HepG2 (cell line): ENCODE results near the gene ANKRD39. TPM values are rescaled to one million over a fixed set of nuclear protein-coding genes. Genes with fewer than 3 reads are reported as not detected.
A peak's percentile ranks its signal among the peaks of the same experiment; 100 is the strongest.

ENCODE experiments used
- CENPT ChIP-seq: sonication (generic); formaldehyde crosslinking; IDR thresholded peaks from 2 replicates; pipeline ENCODE4 v1.8.0; 2022; ENCODE audit warnings: low read depth, mild to moderate bottlenecking, moderate library complexity, missing genetic modification reagents
- CENPX ChIP-seq: sonication (generic); formaldehyde crosslinking; IDR thresholded peaks from 2 replicates; pipeline ENCODE4 v1.9.0; 2021; ENCODE audit warnings: mild to moderate bottlenecking, missing genetic modification reagents, moderate library complexity
- KDM2A ChIP-seq: sonication (generic); formaldehyde crosslinking; IDR thresholded peaks from 2 replicates; pipeline ENCODE4 v1.4.0; 2020; ENCODE audit warnings: low read depth, missing genetic modification reagents, borderline replicate concordance
- RBM22 ChIP-seq: fragments of 200-400 bp; formaldehyde crosslinking; optimal IDR thresholded peaks from 2 replicates; pipeline ENCODE3; 2017; ENCODE audit warnings: mild to moderate bottlenecking, low read length, moderate library complexity
- SSRP1 ChIP-seq: IDR thresholded peaks from 2 replicates; pipeline ENCODE4 v1.6.1; 2016; ENCODE audit warnings: control low read depth
- SYNCRIP ChIP-seq: fragments of 200-400 bp; formaldehyde crosslinking; IDR thresholded peaks from 2 replicates; pipeline ENCODE4 v1.6.1; 2018; ENCODE audit warnings: mild to moderate bottlenecking, low read depth, low read length; ENCODE audit not compliant: insufficient read depth
- TCF12 ChIP-seq, 2 experiments: fragments of 450-650 bp in 1 of 2; sonication (generic) in 1 of 2; formaldehyde crosslinking in 1 of 2; IDR thresholded peaks; 2 replicates each; pipeline versions ENCODE4 v1.6.1 to v1.8.0; 2017 to 2022; ENCODE audit warnings: antibody characterized with exemption in 1 of 2, mild to moderate bottlenecking in 1 of 2, missing genetic modification reagents in 1 of 2, moderate library complexity in 1 of 2
- ZBTB21 ChIP-seq: sonication (generic); formaldehyde crosslinking; IDR thresholded peaks from 2 replicates; pipeline ENCODE4 v1.4.0; 2020; ENCODE audit warnings: missing genetic modification reagents
- ZFAT ChIP-seq: sonication (generic); formaldehyde crosslinking; conservative IDR thresholded peaks from 2 replicates; pipeline ENCODE4 v1.8.1; 2023; ENCODE audit warnings: missing genetic modification reagents, inconsistent platforms
- ZIK1 ChIP-seq: sonication (generic); formaldehyde crosslinking; IDR thresholded peaks from 2 replicates; pipeline ENCODE4 v1.5.0; 2020; ENCODE audit warnings: mild to moderate bottlenecking, low read depth, missing genetic modification reagents, borderline replicate concordance
- ZNF138 ChIP-seq: sonication (generic); formaldehyde crosslinking; IDR thresholded peaks from 2 replicates; pipeline ENCODE4 v1.5.0; 2020; ENCODE audit warnings: mild to moderate bottlenecking, low read depth, missing genetic modification reagents
- ZNF430 ChIP-seq: sonication (generic); formaldehyde crosslinking; IDR thresholded peaks from 2 replicates; pipeline ENCODE4 v1.9.0; 2021; ENCODE audit warnings: mild to moderate bottlenecking, missing genetic modification reagents
- ZNF563 ChIP-seq: sonication (generic); formaldehyde crosslinking; IDR thresholded peaks from 2 replicates; pipeline ENCODE4 v1.8.0; 2022; ENCODE audit warnings: mild to moderate bottlenecking, moderate library complexity, missing genetic modification reagents
- ZNF761 ChIP-seq: sonication (generic); formaldehyde crosslinking; conservative IDR thresholded peaks from 2 replicates; pipeline ENCODE4 v1.4.0; 2020; ENCODE audit warnings: mild to moderate bottlenecking, missing genetic modification reagents
- ZNF772 ChIP-seq: sonication (generic); formaldehyde crosslinking; IDR thresholded peaks from 2 replicates; pipeline ENCODE4 v1.5.0; 2020; ENCODE audit warnings: mild to moderate bottlenecking, missing genetic modification reagents
- polyA plus RNA-seq, 8 experiments: library from polyadenylated mRNA; depleted of rRNA in 3 of 8; stranded (reverse) in 7 of 8; unstranded in 1 of 8; fragments of >200 nt; fragmentation: Illumina TruSeq in 4 of 8; extraction: Trizol in 4 of 8; gene quantifications; 2 replicates each; pipeline versions ENCODE4 v1.2.1 to v1.2.3, GENCODE V29; 2011 to 2016; ENCODE audit warnings: low read depth in 4 of 8, missing spikeins in 1 of 8, mixed read lengths in 1 of 8; ENCODE audit not compliant: insufficient read depth in 1 of 8
- total RNA-seq, 5 experiments: library from RNA; depleted of rRNA; stranded (reverse); fragments of >200 nt; fragmentation: Illumina TruSeq; extraction: Trizol; gene quantifications; 2 replicates each; pipeline ENCODE4 v1.2.3, GENCODE V29; 2016; ENCODE audit warnings: low read depth in 1 of 5
- TF ChIP-seq, protein P1 (sequence below), 2 experiments: sonication (generic) in 1 of 2; formaldehyde crosslinking in 1 of 2; IDR thresholded peaks; 2 replicates each; pipeline versions ENCODE4 v1.6.1 to v1.9.0; 2014 to 2022; ENCODE audit warnings: antibody characterized with exemption in 1 of 2, borderline replicate concordance in 1 of 2, inconsistent platforms in 1 of 2, low read depth in 1 of 2, missing genetic modification reagents in 1 of 2
- TF ChIP-seq, protein P2 (sequence below): sonication (generic); formaldehyde crosslinking; IDR thresholded peaks from 2 replicates; pipeline ENCODE4 v1.5.0; 2020; ENCODE audit warnings: mild to moderate bottlenecking, missing genetic modification reagents
- TF ChIP-seq, protein P3 (sequence below): sonication (generic); formaldehyde crosslinking; IDR thresholded peaks from 2 replicates; pipeline ENCODE4 v1.4.0; 2020; ENCODE audit warnings: missing genetic modification reagents

Gene ANKRD39
- total and polyA plus RNA-seq, 2 of the 13 experiments (the other 11 are each of a cell fraction or from before 2014, with no cell fraction given), result 23.2 to 24.8 TPM

DNA sequence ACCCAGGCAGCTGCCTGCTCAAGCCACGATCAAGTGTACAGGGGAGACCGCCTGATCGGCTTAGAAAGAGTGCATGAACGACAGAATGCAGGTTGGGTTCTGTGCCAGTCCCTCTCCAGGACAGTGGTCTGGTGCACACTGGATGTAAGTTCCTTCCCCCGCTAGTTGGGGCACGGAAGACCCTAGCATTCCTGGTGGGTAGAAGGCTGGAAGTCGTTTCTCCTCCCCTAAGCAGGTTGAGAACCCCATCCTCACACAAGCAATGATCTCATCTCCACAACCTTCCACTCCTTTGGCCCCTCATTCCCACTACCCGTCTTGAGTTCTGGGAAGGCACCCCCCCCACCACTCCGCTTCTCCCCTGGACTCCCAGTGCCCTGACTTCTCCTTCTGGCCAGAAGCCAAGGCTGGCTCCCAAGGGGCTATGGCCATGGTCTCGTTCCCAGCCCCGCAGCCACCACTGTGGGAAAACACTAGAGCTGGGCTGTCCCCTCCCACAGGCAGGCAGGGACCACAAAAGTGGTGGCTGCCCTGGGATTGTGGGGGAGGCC, 1.4 kb upstream of the ANKRD39 start (continued):
- peak; percentile 47; the same call in 1 of the 2 replicates for TF ChIP-seq ZNF563 (CRISPR knock-in tag)
- TF ChIP-seq KDM2A, result peak; percentile 44; the same call in 1 of the 2 replicates
- no peak for TF ChIP-seq ZBTB21 (CRISPR knock-in tag)
- TF ChIP-seq, protein P1, sequence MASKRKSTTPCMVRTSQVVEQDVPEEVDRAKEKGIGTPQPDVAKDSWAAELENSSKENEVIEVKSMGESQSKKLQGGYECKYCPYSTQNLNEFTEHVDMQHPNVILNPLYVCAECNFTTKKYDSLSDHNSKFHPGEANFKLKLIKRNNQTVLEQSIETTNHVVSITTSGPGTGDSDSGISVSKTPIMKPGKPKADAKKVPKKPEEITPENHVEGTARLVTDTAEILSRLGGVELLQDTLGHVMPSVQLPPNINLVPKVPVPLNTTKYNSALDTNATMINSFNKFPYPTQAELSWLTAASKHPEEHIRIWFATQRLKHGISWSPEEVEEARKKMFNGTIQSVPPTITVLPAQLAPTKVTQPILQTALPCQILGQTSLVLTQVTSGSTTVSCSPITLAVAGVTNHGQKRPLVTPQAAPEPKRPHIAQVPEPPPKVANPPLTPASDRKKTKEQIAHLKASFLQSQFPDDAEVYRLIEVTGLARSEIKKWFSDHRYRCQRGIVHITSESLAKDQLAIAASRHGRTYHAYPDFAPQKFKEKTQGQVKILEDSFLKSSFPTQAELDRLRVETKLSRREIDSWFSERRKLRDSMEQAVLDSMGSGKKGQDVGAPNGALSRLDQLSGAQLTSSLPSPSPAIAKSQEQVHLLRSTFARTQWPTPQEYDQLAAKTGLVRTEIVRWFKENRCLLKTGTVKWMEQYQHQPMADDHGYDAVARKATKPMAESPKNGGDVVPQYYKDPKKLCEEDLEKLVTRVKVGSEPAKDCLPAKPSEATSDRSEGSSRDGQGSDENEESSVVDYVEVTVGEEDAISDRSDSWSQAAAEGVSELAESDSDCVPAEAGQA (IDR thresholded peaks at IDR 0.05; ENCODE audit: low read depth), result no peak
- TF ChIP-seq, protein P1 (CRISPR knock-in tag; IDR thresholded peaks at IDR 0.05; ENCODE audit: borderline replicate concordance), result 0 out of 2 replicates have a peak, but pooled peaks have one; percentile 6
- 0 out of 2 replicates have a peak, but pooled peaks have one; percentile 49 for TF ChIP-seq ZNF772 (CRISPR knock-in tag)
- TF ChIP-seq SSRP1 (CRISPR knock-in tag), result peak; percentile 62; the same call in 1 of the 2 replicates
- peak; percentile 77; the same call in 1 of the 2 replicates for TF ChIP-seq ZNF138 (CRISPR knock-in tag)
- no peak for TF ChIP-seq CENPX (CRISPR knock-in tag)
- TF ChIP-seq ZNF430 (CRISPR knock-in tag), result 0 out of 2 replicates have a peak, but pooled peaks have one; percentile 17
- TF ChIP-seq TCF12 (IDR thresholded peaks at IDR 0.05), result no peak
- no peak for TF ChIP-seq TCF12 (CRISPR knock-in tag; IDR thresholded peaks at IDR 0.05)
- 0 out of 2 replicates have a peak, but pooled peaks have one; percentile 43 for TF ChIP-seq ZFAT (CRISPR knock-in tag)
- TF ChIP-seq, protein P2, sequence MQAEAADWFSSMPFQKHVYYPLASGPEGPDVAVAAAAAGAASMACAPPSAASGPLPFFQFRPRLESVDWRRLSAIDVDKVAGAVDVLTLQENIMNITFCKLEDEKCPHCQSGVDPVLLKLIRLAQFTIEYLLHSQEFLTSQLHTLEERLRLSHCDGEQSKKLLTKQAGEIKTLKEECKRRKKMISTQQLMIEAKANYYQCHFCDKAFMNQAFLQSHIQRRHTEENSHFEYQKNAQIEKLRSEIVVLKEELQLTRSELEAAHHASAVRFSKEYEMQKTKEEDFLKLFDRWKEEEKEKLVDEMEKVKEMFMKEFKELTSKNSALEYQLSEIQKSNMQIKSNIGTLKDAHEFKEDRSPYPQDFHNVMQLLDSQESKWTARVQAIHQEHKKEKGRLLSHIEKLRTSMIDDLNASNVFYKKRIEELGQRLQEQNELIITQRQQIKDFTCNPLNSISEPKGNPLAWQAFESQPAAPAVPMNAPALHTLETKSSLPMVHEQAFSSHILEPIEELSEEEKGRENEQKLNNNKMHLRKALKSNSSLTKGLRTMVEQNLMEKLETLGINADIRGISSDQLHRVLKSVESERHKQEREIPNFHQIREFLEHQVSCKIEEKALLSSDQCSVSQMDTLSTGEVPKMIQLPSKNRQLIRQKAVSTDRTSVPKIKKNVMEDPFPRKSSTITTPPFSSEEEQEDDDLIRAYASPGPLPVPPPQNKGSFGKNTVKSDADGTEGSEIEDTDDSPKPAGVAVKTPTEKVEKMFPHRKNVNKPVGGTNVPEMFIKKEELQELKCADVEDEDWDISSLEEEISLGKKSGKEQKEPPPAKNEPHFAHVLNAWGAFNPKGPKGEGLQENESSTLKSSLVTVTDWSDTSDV (CRISPR knock-in tag), result 0 out of 2 replicates have a peak, but pooled peaks have one; percentile 16
- TF ChIP-seq ZIK1 (CRISPR knock-in tag), result 0 out of 2 replicates have a peak, but pooled peaks have one; percentile 23
- TF ChIP-seq CENPT (CRISPR knock-in tag), result no peak
- no peak for TF ChIP-seq SYNCRIP
- TF ChIP-seq ZNF761 (CRISPR knock-in tag), result no peak
- TF ChIP-seq RBM22, result peak; percentile 81
- TF ChIP-seq, protein P3, sequence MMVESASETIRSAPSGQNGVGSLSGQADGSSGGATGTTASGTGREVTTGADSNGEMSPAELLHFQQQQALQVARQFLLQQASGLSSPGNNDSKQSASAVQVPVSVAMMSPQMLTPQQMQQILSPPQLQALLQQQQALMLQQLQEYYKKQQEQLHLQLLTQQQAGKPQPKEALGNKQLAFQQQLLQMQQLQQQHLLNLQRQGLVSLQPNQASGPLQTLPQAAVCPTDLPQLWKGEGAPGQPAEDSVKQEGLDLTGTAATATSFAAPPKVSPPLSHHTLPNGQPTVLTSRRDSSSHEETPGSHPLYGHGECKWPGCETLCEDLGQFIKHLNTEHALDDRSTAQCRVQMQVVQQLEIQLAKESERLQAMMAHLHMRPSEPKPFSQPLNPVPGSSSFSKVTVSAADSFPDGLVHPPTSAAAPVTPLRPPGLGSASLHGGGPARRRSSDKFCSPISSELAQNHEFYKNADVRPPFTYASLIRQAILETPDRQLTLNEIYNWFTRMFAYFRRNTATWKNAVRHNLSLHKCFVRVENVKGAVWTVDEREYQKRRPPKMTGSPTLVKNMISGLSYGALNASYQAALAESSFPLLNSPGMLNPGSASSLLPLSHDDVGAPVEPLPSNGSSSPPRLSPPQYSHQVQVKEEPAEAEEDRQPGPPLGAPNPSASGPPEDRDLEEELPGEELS (CRISPR knock-in tag), result 0 out of 2 replicates have a peak, but pooled peaks have one; percentile 7
